ENCODE measurements around the gene SLC7A1.

The SLC7A1 gene

GRCh38 chr13:29568731-29569130 lies 26.8 kb downstream of the SLC7A1 start:
- Mint-ChIP-seq H3K36me3 (ENCODE audit: low read depth) (peaks cover 14% of the 10 kb centered on the region), H3K4me3 (no peak overlapping the region), H3K9me3 (no peaks in the 10 kb centered on the region), H3K4me1 (peaks cover 47% of the 10 kb centered on the region), H3K27ac (peak overlapping the region; percentile 26), H3K27me3 (ENCODE audit: low read depth, poor library complexity) (no peaks in the 10 kb centered on the region)
- DNase-seq = no peak
- TF ChIP-seq CTCF (IDR thresholded peaks at IDR 0.05) = no peak

- DNase-seq = no peak
- Mint-ChIP-seq H3K4me3 (no peak overlapping the region), H3K27me3 (ENCODE audit: low read depth, poor library complexity) (no peaks in the 10 kb centered on the region), H3K27ac (no peak overlapping the region), H3K36me3 (ENCODE audit: low read depth) (peaks cover 14% of the 10 kb centered on the region), H3K4me1 (peaks cover 39% of the 10 kb centered on the region), H3K9me3 (no peaks in the 10 kb centered on the region)
- TF ChIP-seq CTCF (IDR thresholded peaks at IDR 0.05) = no peak
Observed at GRCh38 chr13:29567411-29567810, 28.1 kb downstream of the SLC7A1 start.

GRCh38 chr13:29566206-29566605 lies 29.3 kb downstream of the SLC7A1 start:
- no peak overlapping the region for H3K27ac Mint-ChIP-seq
- H3K4me1 Mint-ChIP-seq = peaks cover 38% of the 10 kb centered on the region
- no peak for DNase-seq
- peaks cover 14% of the 10 kb centered on the region for H3K36me3 Mint-ChIP-seq (ENCODE audit: low read depth)
- no peaks in the 10 kb centered on the region for H3K9me3 Mint-ChIP-seq
- no peaks in the 10 kb centered on the region for H3K27me3 Mint-ChIP-seq (ENCODE audit: low read depth, poor library complexity)
- TF ChIP-seq CTCF (IDR thresholded peaks at IDR 0.05) = no peak
- no peak overlapping the region for H3K4me3 Mint-ChIP-seq

GRCh38 chr13:29564818-29565217 lies 30.7 kb downstream of the SLC7A1 start:
- H3K4me3 Mint-ChIP-seq = no peak overlapping the region
- no peak for DNase-seq
- no peak overlapping the region for H3K27ac Mint-ChIP-seq
- peaks cover 14% of the 10 kb centered on the region for H3K36me3 Mint-ChIP-seq (ENCODE audit: low read depth)
- H3K27me3 Mint-ChIP-seq (ENCODE audit: low read depth, poor library complexity) = no peaks in the 10 kb centered on the region
- TF ChIP-seq CTCF (IDR thresholded peaks at IDR 0.05) = no peak
- peaks cover 35% of the 10 kb centered on the region for H3K4me1 Mint-ChIP-seq
- H3K9me3 Mint-ChIP-seq = no peaks in the 10 kb centered on the region

- H3K27me3 Mint-ChIP-seq (ENCODE audit: low read depth, poor library complexity) = no peaks in the 10 kb centered on the region
- peaks cover 14% of the 10 kb centered on the region for H3K36me3 Mint-ChIP-seq (ENCODE audit: low read depth)
- no peak for TF ChIP-seq CTCF (IDR thresholded peaks at IDR 0.05)
- no peaks in the 10 kb centered on the region for H3K9me3 Mint-ChIP-seq
- H3K4me3 Mint-ChIP-seq = no peak overlapping the region
- H3K27ac Mint-ChIP-seq = no peak overlapping the region
- no peak for DNase-seq
- peaks cover 30% of the 10 kb centered on the region for H3K4me1 Mint-ChIP-seq
Observed at GRCh38 chr13:29564373-29564772, 31.1 kb downstream of the SLC7A1 start.

- Mint-ChIP-seq H3K36me3 (ENCODE audit: low read depth) (peaks cover 14% of the 10 kb centered on the region), H3K4me1 (peaks cover 26% of the 10 kb centered on the region), H3K27me3 (ENCODE audit: low read depth, poor library complexity) (no peaks in the 10 kb centered on the region), H3K27ac (no peak overlapping the region), H3K9me3 (no peaks in the 10 kb centered on the region), H3K4me3 (no peak overlapping the region)
- no peak for DNase-seq
- TF ChIP-seq CTCF (IDR thresholded peaks at IDR 0.05) = no peak
Observed at GRCh38 chr13:29563941-29564340, 31.5 kb downstream of the SLC7A1 start.
